ENCODE results near the gene KBTBD12.

Gene KBTBD12

GRCh38 chr3:128009952-128010846, 95.2 kb downstream of the KBTBD12 start:
- in situ Hi-C loops (cut with MboI; ENCODE audit: low sequenced_read_pairs): no loop called here

- in situ Hi-C loops (cut with MboI; ENCODE audit: low sequenced_read_pairs): no loop called here
Measured at GRCh38 chr3:128011140-128011539, 96.1 kb downstream of the KBTBD12 start.

GRCh38 chr3:128012050-128012449, 97.0 kb downstream of the KBTBD12 start:
- in situ Hi-C loops (cut with MboI; ENCODE audit: low sequenced_read_pairs): no loop called here

GRCh38 chr3:128014548-128014947, 99.5 kb downstream of the KBTBD12 start:
- in situ Hi-C loops (cut with MboI; ENCODE audit: low sequenced_read_pairs): no loop called here

- in situ Hi-C loops (cut with MboI; ENCODE audit: low sequenced_read_pairs): no loop called here
Measured at GRCh38 chr3:128016502-128016901, 101.5 kb downstream of the KBTBD12 start.

- in situ Hi-C loops (cut with MboI; ENCODE audit: low sequenced_read_pairs): no loop called here
Measured at GRCh38 chr3:128021768-128022372, 106.8 kb downstream of the KBTBD12 start.

GRCh38 chr3:128033102-128033501, 118.1 kb downstream of the KBTBD12 start:
- in situ Hi-C loops (cut with MboI; ENCODE audit: low sequenced_read_pairs): no loop called here

- in situ Hi-C loops (cut with MboI; ENCODE audit: low sequenced_read_pairs): no loop called here
Measured at GRCh38 chr3:128036119-128036518, 121.1 kb downstream of the KBTBD12 start.

Data from hTERT RPE-1 (cell line).